Loucy (cell line): ENCODE results near the gene DUSP21.
"Not testable (repeated sequence)": the region's sequence is repeated elsewhere in the genome, so short reads cannot be mapped to it uniquely, and the experiment has no call there.

Source experiments
- H2AFZ ChIP-seq: fragments of 200-600 bp; sonication (generic); 2 replicates; pipeline ENCODE4 v1.6.0; 2016; ENCODE audit warnings: antibody characterized with exemption, mild to moderate bottlenecking, low read length, moderate library complexity
- H3F3A ChIP-seq: fragments of 200-600 bp; 2 replicates; pipeline ENCODE4 v1.6.0; 2016; ENCODE audit warnings: antibody characterized with exemption, low read depth, mild to moderate bottlenecking
- H3K27me3 ChIP-seq: fragments of 200-600 bp; sonication (generic); 2 replicates; pipeline ENCODE4 v1.6.1; 2014; ENCODE audit warnings: low read length, mild to moderate bottlenecking; ENCODE audit not compliant: insufficient read depth, poor library complexity, severe bottlenecking
- H3K36me3 ChIP-seq: fragments of 200-600 bp; sonication (generic); 2 replicates; pipeline ENCODE4 v1.6.1; 2016; ENCODE audit warnings: low read length; ENCODE audit not compliant: insufficient read depth
- H3K4me1 ChIP-seq: fragments of 200-600 bp; sonication (generic); 2 replicates; pipeline ENCODE4 v1.5.1; 2014; ENCODE audit warnings: low read length, mild to moderate bottlenecking; ENCODE audit not compliant: insufficient read depth, poor library complexity, severe bottlenecking
- H3K4me2 ChIP-seq: fragments of 200-600 bp; sonication (generic); 2 replicates; pipeline ENCODE4 v1.6.0; 2014; ENCODE audit warnings: antibody characterized with exemption, low read length, low read depth, mild to moderate bottlenecking; ENCODE audit not compliant: poor library complexity, severe bottlenecking
- H3K4me3 ChIP-seq: fragments of 200-600 bp; sonication (generic); 2 replicates; pipeline ENCODE4 v1.5.1; 2014; ENCODE audit warnings: low read length, mild to moderate bottlenecking, mixed read lengths; ENCODE audit not compliant: poor library complexity, severe bottlenecking
- H3K79me2 ChIP-seq: fragments of 200-600 bp; sonication (generic); 2 replicates; pipeline ENCODE4 v1.6.1; 2014; ENCODE audit warnings: low read length; ENCODE audit not compliant: insufficient read depth
- H3K9ac ChIP-seq: fragments of 200-600 bp; sonication (generic); 2 replicates; pipeline ENCODE4 v1.6.0; 2014; ENCODE audit warnings: mild to moderate bottlenecking, low read depth, low read length, moderate library complexity; ENCODE audit not compliant: poor library complexity, severe bottlenecking
- H3K9me2 ChIP-seq: fragments of 200-600 bp; sonication (generic); replicated peaks from 2 replicates; pipeline ENCODE4 v1.6.1; 2016; ENCODE audit warnings: low read depth, low read length, mixed read lengths
- H3K9me3 ChIP-seq: fragments of 200-600 bp; sonication (generic); 2 replicates; pipeline ENCODE4 v1.6.1; 2014; ENCODE audit warnings: mild to moderate bottlenecking, antibody characterized with exemption, low read length, low read depth; ENCODE audit not compliant: insufficient read depth
- H4K20me1 ChIP-seq: fragments of 200-600 bp; sonication (generic); 2 replicates; pipeline ENCODE4 v1.6.0; 2014; ENCODE audit warnings: antibody characterized with exemption, low read length, mild to moderate bottlenecking; ENCODE audit not compliant: insufficient read depth, poor library complexity, severe bottlenecking
- CTCF ChIP-seq: fragments of 200-600 bp; sonication (generic); conservative IDR thresholded peaks from 2 replicates; pipeline ENCODE4 v1.5.1; 2014; ENCODE audit warnings: mild to moderate bottlenecking, antibody characterized with exemption, low read length
- EZH2phosphoT487 ChIP-seq: fragments of 200-600 bp; IDR thresholded peaks from 2 replicates; pipeline ENCODE4 v1.6.1; 2018; ENCODE audit warnings: antibody characterized with exemption, mild to moderate bottlenecking, moderate library complexity, borderline replicate concordance

Gene DUSP21

DNA sequence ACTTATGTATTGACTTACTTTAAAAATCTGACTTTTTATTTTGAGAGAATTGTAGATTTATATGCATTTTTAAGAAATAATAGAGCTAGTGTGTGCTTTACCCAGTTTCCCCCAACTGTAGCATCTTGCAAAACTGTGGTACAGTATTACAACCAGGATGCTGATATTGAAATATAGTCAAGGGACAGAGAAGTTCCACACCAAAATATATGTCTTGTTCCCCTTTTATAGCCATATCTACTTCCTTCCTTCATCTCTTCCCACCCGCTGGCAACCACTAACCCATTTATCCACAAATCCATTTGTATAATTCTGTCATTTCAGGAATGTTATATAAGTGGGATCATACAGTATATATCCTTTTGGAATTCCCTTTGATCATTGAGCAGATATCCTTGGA, 46.0 kb downstream of the DUSP21 start:
- Histone ChIP-seq H3K4me2 (no peak overlapping the region), H3K9me3 (no peaks in the 10 kb centered on the region), H3K4me1 (no peaks in the 10 kb centered on the region), H3K9me2 (no peaks in the 10 kb centered on the region), H3K79me2 (peaks cover 93% of the 10 kb centered on the region), H3K36me3 (no peaks in the 10 kb centered on the region), H3F3A (no peaks in the 10 kb centered on the region), H3K4me3 (no peak overlapping the region), H4K20me1 (peaks cover 32% of the 10 kb centered on the region), H2AFZ (no peak overlapping the region), H3K9ac (no peak overlapping the region), H3K27me3 (no peaks in the 10 kb centered on the region)
- TF ChIP-seq CTCF (no peak), EZH2phosphoT487 (no peak)

GRCh38 chrX:44890247-44890646, 46.4 kb downstream of the DUSP21 start:
- H3K36me3 ChIP-seq = no peaks in the 10 kb centered on the region
- no peaks in the 10 kb centered on the region for H3F3A ChIP-seq
- no peaks in the 10 kb centered on the region for H3K27me3 ChIP-seq
- no peak for TF ChIP-seq CTCF
- no peak for TF ChIP-seq EZH2phosphoT487
- H2AFZ ChIP-seq = no peak overlapping the region
- no peak overlapping the region for H3K4me2 ChIP-seq
- H3K9me3 ChIP-seq = no peaks in the 10 kb centered on the region
- H4K20me1 ChIP-seq = peaks cover 29% of the 10 kb centered on the region
- no peak overlapping the region for H3K9ac ChIP-seq
- peaks cover 92% of the 10 kb centered on the region for H3K79me2 ChIP-seq
- H3K9me2 ChIP-seq = no peaks in the 10 kb centered on the region
- no peaks in the 10 kb centered on the region for H3K4me1 ChIP-seq
- no peak overlapping the region for H3K4me3 ChIP-seq

GRCh38 chrX:44890687-44891086, 46.9 kb downstream of the DUSP21 start:
- H3K9ac ChIP-seq, H3K4me1 ChIP-seq, H3K4me3 ChIP-seq, H3K36me3 ChIP-seq, H2AFZ ChIP-seq, H3F3A ChIP-seq, H3K27me3 ChIP-seq, H3K9me2 ChIP-seq, H3K4me2 ChIP-seq, H3K9me3 ChIP-seq: not testable (repeated sequence)
- peaks cover 27% of the 10 kb centered on the region for H4K20me1 ChIP-seq
- H3K79me2 ChIP-seq = peaks cover 92% of the 10 kb centered on the region

DNA sequence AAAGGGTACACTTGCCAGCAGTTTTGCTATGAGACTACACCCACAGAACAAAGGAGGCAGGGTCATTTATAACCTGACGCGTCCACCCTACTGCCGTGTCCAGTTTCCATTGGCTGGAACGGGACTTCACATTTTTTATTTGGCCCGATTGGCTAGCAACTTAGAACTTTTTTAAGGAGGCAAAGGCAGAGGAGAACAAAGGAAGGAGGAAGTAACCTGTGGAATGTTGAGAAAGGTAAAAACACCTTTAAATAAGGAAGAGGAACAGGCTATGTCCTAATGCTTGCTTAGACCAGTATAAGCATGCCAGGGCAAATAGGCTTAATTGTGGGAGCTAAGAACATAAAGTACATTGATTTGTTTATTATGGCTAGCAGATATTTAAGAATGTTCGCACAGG, 47.8 kb downstream of the DUSP21 start:
- no peak overlapping the region for H3K9ac ChIP-seq
- H2AFZ ChIP-seq = no peak overlapping the region
- H3K4me3 ChIP-seq = no peak overlapping the region
- TF ChIP-seq CTCF (no peak), EZH2phosphoT487 (no peak)
- peaks cover 92% of the 10 kb centered on the region for H3K79me2 ChIP-seq
- H3K9me3 ChIP-seq = 0 out of 2 replicates have a peak, but pooled peaks cover under 1% of the 10 kb centered on the region
- no peaks in the 10 kb centered on the region for H3K36me3 ChIP-seq
- no peaks in the 10 kb centered on the region for H3K27me3 ChIP-seq
- H3K4me2 ChIP-seq = no peak overlapping the region
- H3K4me1 ChIP-seq = no peaks in the 10 kb centered on the region
- H4K20me1 ChIP-seq = peaks cover 27% of the 10 kb centered on the region
- no peaks in the 10 kb centered on the region for H3F3A ChIP-seq
- no peaks in the 10 kb centered on the region for H3K9me2 ChIP-seq
